GM19238 (cell line): ENCODE data around the gene SNAP29.
A peak's percentile ranks its signal among the peaks of the same experiment; 100 is the strongest.
"Not testable (repeated sequence)": the region's sequence is repeated elsewhere in the genome, so short reads cannot be mapped to it uniquely, and the experiment has no call there.

ENCODE experiments used
- DNase-seq: peaks from one replicate; pipeline ENCODE4 v3.0.0; 2011; ENCODE audit warnings: low spot score; ENCODE audit not compliant: insufficient read length

SNAP29 gene

DNA sequence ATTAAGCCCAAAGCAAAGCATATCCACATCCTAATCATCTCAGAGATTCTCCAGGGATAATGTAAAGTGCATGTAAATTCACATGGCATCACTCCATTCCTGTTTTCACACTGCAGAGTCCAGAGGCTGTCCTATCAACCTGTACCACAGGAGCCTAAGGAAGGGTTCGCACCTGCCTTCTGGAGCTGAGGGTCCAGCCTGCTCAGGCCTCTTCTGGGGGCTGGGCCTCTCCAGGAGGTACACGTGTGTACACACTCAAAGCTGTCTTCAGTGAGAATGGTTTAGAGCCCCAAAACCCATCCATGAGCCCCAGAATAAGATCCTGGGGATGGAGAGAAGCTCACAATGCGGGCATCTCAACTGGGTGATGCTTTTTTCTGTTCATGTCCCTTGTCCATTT is 24.1 kb upstream of the SNAP29 start:
- no peak for DNase-seq

DNA sequence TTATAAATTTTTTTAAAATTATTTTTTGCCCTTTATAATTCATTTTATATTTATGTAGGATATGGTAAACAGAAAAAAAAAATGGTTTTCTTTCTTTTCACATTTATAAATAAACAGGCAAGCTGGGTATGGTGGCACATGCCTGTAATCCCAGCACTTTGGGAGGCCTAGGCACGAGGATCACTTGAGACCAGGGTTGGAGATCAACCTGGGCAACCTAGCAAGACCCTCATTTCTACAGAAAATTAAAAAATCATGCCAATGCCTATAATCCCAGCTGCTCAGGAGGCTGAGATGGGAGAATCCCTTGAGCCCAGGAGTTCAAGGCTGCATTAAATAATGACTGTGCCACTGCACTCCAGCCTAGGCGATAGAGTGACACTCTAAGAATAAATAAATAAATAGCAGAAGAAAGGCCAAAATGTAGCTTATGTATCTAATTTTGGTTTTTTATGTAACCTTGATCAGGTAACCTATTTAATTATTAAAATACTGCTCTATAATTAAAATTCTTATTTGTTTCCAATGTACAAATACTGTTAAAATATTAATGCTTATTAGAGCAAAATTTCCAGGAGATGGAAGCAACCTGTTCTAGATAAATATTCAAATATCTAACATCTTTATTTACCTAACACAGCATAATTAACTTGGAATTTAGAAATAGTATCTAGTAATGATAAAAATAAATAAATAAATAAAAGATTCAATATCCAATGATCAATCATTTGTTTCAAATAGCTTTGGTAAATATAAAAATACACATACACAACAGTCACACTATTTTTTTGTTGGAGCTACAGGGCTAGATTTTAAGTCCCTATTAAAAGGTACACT is 21.6 kb upstream of the SNAP29 start:
- DNase-seq = no peak

- not testable (repeated sequence) for DNase-seq
Measured at GRCh38 chr22:20839354-20839753, 19.5 kb upstream of the SNAP29 start.

DNA sequence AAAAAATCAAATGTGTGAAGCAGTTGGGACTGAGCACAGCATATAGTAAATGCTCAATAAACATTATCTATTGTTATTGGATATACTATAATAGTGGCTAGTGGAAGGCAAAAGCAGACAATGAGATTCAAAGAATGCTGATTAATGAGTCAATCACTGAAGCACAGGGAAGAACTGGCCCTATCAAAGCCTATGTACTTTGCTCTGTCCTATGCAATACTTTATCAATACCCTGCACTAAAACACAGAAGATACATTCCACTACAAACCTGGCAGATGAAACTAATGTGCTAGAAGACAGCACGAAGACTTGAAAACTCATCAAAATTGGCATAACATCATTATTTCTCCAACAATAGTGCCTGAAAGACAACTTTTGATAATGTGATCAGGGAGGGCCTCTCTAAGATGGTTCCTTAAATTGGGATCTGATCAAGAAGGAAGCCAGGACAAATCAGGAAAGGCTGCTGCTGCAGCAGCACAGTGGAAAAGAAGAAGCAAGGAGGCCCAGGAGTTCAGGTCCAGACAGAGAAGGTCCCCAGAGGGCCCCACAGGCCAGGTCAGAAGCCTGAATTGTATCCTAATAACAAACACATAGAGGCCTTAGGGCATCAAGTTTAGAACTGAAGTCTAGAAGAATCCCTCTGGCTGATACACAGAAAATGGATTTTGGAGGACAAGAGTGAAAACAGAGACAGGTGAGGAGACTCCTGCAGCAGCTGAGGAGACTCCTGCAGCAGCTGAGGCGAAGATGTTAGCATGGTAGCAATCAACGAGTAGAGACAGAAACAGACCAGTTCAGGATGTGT is 18.8 kb upstream of the SNAP29 start:
- no peak for DNase-seq

GRCh38 chr22:20840646-20841371 is 18.0 kb upstream of the SNAP29 start:
- DNase-seq = no peak

- no peak for DNase-seq
Measured at GRCh38 chr22:20843501-20843900, 15.3 kb upstream of the SNAP29 start.

GRCh38 chr22:20844055-20845037 is 14.5 kb upstream of the SNAP29 start:
- DNase-seq = no peak

DNA sequence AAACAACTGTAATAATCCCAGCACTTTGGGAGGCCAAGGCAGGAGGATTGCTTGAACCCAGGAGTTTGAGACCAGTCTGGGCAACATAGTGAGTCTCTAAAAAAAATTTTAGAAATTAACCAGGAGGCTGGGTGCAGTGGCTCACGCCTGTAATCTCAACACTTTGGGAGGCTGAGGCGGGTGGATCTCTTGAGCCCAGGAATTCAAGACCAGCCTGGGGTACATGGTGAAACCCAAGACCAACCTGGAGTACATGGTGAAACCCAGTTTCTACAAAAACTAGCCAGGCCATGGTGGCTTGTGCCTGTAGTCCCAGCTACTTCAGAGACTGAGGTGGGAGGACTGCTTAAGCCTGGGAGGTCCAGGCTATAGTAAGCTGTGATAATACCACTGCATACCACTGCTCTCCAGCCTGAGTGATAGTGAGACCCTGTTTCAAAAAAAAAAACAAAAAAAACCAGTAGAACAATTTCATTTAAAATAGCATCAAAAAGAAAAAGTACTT is 11.4 kb upstream of the SNAP29 start:
- no peak for DNase-seq

GRCh38 chr22:20852076-20852475 is 6.7 kb upstream of the SNAP29 start:
- no peak for DNase-seq

- no peak for DNase-seq
Measured at GRCh38 chr22:20852503-20852902, 6.3 kb upstream of the SNAP29 start.

GRCh38 chr22:20853236-20853660 is 5.6 kb upstream of the SNAP29 start:
- DNase-seq = no peak

- DNase-seq = no peak
Measured at GRCh38 chr22:20857247-20857643, 1.6 kb upstream of the SNAP29 start.

GRCh38 chr22:20857838-20858614 is 781 bp upstream of the SNAP29 start:
- DNase-seq = peak; percentile 76

GRCh38 chr22:20859615-20860014 is 808 bp downstream of the SNAP29 start:
- DNase-seq = no peak

DNA sequence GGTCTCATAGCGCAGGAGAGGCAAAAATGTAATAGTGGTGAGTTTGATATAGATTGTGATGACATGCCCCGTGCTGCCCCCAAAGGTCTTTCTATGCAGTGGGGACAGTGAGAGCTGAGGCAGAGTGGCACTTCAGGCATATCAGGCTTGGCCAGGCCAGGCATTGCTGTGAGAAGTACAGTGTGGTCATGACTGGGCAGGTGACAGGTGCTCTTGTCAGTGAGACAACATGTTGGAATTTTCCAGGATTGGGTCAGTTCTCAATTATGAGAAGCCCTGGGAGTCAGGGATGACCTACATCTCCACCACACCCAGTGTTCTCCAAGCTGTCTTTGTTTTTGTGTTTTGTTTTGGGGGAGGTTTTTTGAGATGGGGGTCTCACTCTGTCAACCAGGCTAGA is 3.7 kb downstream of the SNAP29 start:
- no peak for DNase-seq

DNA sequence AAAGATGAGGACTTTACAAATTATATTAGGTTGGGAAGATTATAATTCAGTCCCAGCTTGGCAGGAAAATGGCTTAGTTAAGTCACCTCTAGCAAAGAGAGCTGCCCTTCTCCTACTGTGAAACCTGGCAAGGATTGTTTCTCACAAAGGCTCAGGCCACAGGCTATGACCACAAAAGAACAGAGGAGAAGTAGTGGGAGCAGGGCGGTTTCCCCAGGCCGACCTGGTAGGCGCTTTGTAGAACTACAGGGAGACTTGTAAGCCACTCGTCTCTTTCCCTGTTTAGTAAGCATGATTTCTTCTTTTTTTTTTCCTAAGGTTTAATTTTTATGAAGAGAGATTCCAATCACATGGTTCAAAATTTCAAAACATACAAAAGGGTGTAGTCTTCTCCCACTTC is 4.6 kb downstream of the SNAP29 start:
- no peak for DNase-seq

- DNase-seq = no peak
Measured at GRCh38 chr22:20864186-20864908, 5.5 kb downstream of the SNAP29 start.

DNA sequence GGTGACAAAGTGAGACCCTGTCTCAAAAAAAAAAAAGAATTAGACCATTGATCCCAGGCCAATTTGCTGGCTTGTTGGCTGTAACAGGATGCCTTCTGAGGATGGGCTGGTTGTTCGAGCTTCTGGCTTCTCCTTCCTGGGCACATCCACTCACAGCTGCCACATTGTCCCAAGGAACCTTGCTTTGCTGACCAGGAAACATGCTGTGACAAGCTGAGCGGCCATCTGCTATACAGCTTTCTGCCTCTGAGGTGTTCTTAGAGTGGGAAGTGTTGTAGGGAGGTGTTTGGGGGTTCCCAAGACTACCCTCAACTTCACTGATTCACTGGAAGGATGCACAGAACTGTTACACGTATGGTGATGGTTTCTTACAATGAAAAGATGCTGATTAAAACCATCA is 6.5 kb downstream of the SNAP29 start:
- no peak for DNase-seq

- no peak for DNase-seq
Measured at GRCh38 chr22:20865875-20866445, 7.2 kb downstream of the SNAP29 start.
